Panc1 (cell line): ENCODE results near the gene FAR2.

ENCODE experiments used
- CTCF ChIP-seq: fragments of 450-650 bp; IDR thresholded peaks from 2 replicates; pipeline ENCODE4 v1.5.1; 2017; ENCODE audit warnings: mild to moderate bottlenecking
- TCF7L2 ChIP-seq: IDR thresholded peaks from 2 replicates; pipeline ENCODE4 v1.6.1; 2011; ENCODE audit warnings: mild to moderate bottlenecking, low read depth, low read length, inconsistent platforms

GRCh38 chr12:29158115-29158763 lies 9.2 kb downstream of the FAR2 start:
- TF ChIP-seq CTCF (no peak), TCF7L2 (no peak)
